H9 (cell line): ENCODE data around the gene LOXL1. TPM values are rescaled to one million over a fixed set of nuclear protein-coding genes. Genes with fewer than 3 reads are reported as not detected.

Source experiments
- DNase-seq: peaks from one replicate; pipeline ENCODE4 v3.0.0-alpha.2; 2017
- H2AFZ ChIP-seq: one replicate; pipeline ENCODE4 v1.6.1; 2013; ENCODE audit warnings: mild to moderate bottlenecking, low read length, control low read depth, moderate library complexity
- H2AK5ac ChIP-seq: 2 replicates; pipeline ENCODE4 v1.6.1; 2013; ENCODE audit warnings: low read length, control low read depth, mixed read lengths; ENCODE audit not compliant: insufficient read length
- H2BK120ac ChIP-seq: one replicate; pipeline ENCODE4 v1.6.1; 2013; ENCODE audit warnings: low read depth, mild to moderate bottlenecking, low read length, control low read depth, inconsistent platforms; ENCODE audit not compliant: poor library complexity, severe bottlenecking
- H2BK12ac ChIP-seq: 2 replicates; pipeline ENCODE4 v1.6.1; 2013; ENCODE audit warnings: low read length, control low read depth, mixed read lengths, low read depth; ENCODE audit not compliant: insufficient read length
- H2BK15ac ChIP-seq: 2 replicates; pipeline ENCODE4 v1.6.1; 2013; ENCODE audit warnings: low read depth, low read length, control low read depth
- H2BK20ac ChIP-seq: one replicate; pipeline ENCODE4 v1.6.1; 2013; ENCODE audit warnings: low read depth, mild to moderate bottlenecking, low read length, control low read depth, inconsistent platforms; ENCODE audit not compliant: poor library complexity, severe bottlenecking
- H2BK5ac ChIP-seq: 2 replicates; pipeline ENCODE4 v1.6.1; 2013; ENCODE audit warnings: low read length, control low read depth, mixed read lengths; ENCODE audit not compliant: insufficient read length
- H3K14ac ChIP-seq: 2 replicates; pipeline ENCODE4 v1.6.1; 2013; ENCODE audit warnings: low read length, control low read depth; ENCODE audit not compliant: insufficient read depth
- H3K18ac ChIP-seq: 2 replicates; pipeline ENCODE4 v1.6.1; 2013; ENCODE audit warnings: low read depth, mild to moderate bottlenecking, mixed read lengths, low read length, control low read depth; ENCODE audit not compliant: insufficient read length
- H3K23ac ChIP-seq: 2 replicates; pipeline ENCODE4 v1.6.1; 2013; ENCODE audit warnings: low read length, control low read depth, mixed read lengths, low read depth; ENCODE audit not compliant: insufficient read length
- H3K23me2 ChIP-seq: 2 replicates; pipeline ENCODE4 v1.6.1; 2013; ENCODE audit warnings: low read depth, mild to moderate bottlenecking, mixed read lengths, low read length, control low read depth; ENCODE audit not compliant: insufficient read length, poor library complexity, severe bottlenecking
- H3K27ac ChIP-seq: 2 replicates; pipeline ENCODE4 v1.5.1; 2013; ENCODE audit warnings: low read length, control low read depth, mixed read lengths, low read depth; ENCODE audit not compliant: insufficient read length
- H3K27me3 ChIP-seq: 2 replicates; pipeline ENCODE4 v1.6.1; 2013; ENCODE audit warnings: low read length, control low read depth, inconsistent platforms; ENCODE audit not compliant: insufficient read depth
- H3K4ac ChIP-seq: 2 replicates; pipeline ENCODE4 v1.6.1; 2013; ENCODE audit warnings: low read depth, mild to moderate bottlenecking, control low read depth, inconsistent platforms, low read length, moderate library complexity
- H3K4me1 ChIP-seq: 2 replicates; pipeline ENCODE4 v1.6.1; 2013; ENCODE audit warnings: low read length, control low read depth, inconsistent platforms; ENCODE audit not compliant: insufficient read depth
- H3K4me2 ChIP-seq: 2 replicates; pipeline ENCODE4 v1.6.1; 2013; ENCODE audit warnings: low read length, control low read depth, mixed read lengths; ENCODE audit not compliant: insufficient read length, insufficient read depth
- H3K56ac ChIP-seq: 2 replicates; pipeline ENCODE4 v1.6.1; 2013; ENCODE audit warnings: low read depth, mild to moderate bottlenecking, mixed read lengths, low read length, control low read depth; ENCODE audit not compliant: insufficient read length
- H3K79me1 ChIP-seq: 2 replicates; pipeline ENCODE4 v1.6.1; 2013; ENCODE audit warnings: low read depth, mild to moderate bottlenecking, moderate library complexity, low read length, control low read depth, inconsistent platforms; ENCODE audit not compliant: insufficient read depth, poor library complexity, severe bottlenecking
- H3K79me2 ChIP-seq: 2 replicates; pipeline ENCODE4 v1.6.1; 2013; ENCODE audit warnings: low read length, control low read depth, inconsistent platforms; ENCODE audit not compliant: insufficient read depth
- H3K9ac ChIP-seq: 2 replicates; pipeline ENCODE4 v1.6.1; 2013; ENCODE audit warnings: low read length, control low read depth, mixed read lengths; ENCODE audit not compliant: insufficient read length; ENCODE audit errors: extremely low read depth
- H3K9me3 ChIP-seq: one replicate; pipeline ENCODE4 v1.6.1; 2013; ENCODE audit warnings: low read depth, low read length, inconsistent platforms; ENCODE audit not compliant: control insufficient read depth
- H3T11ph ChIP-seq: one replicate; pipeline ENCODE4 v1.6.1; 2013; ENCODE audit warnings: mild to moderate bottlenecking, low read length, control low read depth, inconsistent platforms
- H4K20me1 ChIP-seq: one replicate; pipeline ENCODE4 v1.6.1; 2013; ENCODE audit not compliant: control insufficient read depth, insufficient read length, insufficient read depth
- H4K5ac ChIP-seq: 2 replicates; pipeline ENCODE4 v1.6.1; 2013; ENCODE audit warnings: low read depth, mild to moderate bottlenecking, mixed read lengths, low read length, control low read depth; ENCODE audit not compliant: insufficient read length
- H4K8ac ChIP-seq: replicated peaks from 2 replicates; pipeline ENCODE4 v1.6.1; 2013; ENCODE audit warnings: low read length, control low read depth, mixed read lengths, low read depth; ENCODE audit not compliant: insufficient read length
- H4K91ac ChIP-seq: 2 replicates; pipeline ENCODE4 v1.6.1; 2013; ENCODE audit warnings: low read depth, mild to moderate bottlenecking, moderate library complexity, mixed read lengths, low read length, control low read depth; ENCODE audit not compliant: insufficient read length
- H3K27ac Mint-ChIP-seq, 3 experiments: 2 replicates in 2 of 3; 3 replicates in 1 of 3; pipeline ENCODE4 v1.8.0; 2020 to 2021; ENCODE audit warnings: mixed read lengths in 3 of 3, mild to moderate bottlenecking in 1 of 3, moderate library complexity in 1 of 3
- H3K27me3 Mint-ChIP-seq: 2 replicates; pipeline ENCODE4 v1.8.0; 2021; ENCODE audit warnings: low read depth, mild to moderate bottlenecking, moderate library complexity, mixed read lengths
- H3K36me3 Mint-ChIP-seq, 3 experiments: 2 replicates in 2 of 3; 3 replicates in 1 of 3; pipeline ENCODE4 v1.8.0; 2020 to 2021; ENCODE audit warnings: low read depth in 3 of 3, mixed read lengths in 3 of 3; ENCODE audit not compliant: insufficient read depth in 1 of 3
- H3K4me1 Mint-ChIP-seq, 2 experiments: 2 replicates each; pipeline ENCODE4 v1.8.0; 2020; ENCODE audit warnings: mixed read lengths in 2 of 2
- H3K4me3 Mint-ChIP-seq, 2 experiments: 2 replicates in 1 of 2; 3 replicates in 1 of 2; pipeline ENCODE4 v1.8.0; 2020 to 2021; ENCODE audit warnings: mild to moderate bottlenecking in 2 of 2, mixed read lengths in 2 of 2, moderate library complexity in 1 of 2
- H3K9me3 Mint-ChIP-seq, 2 experiments: 2 replicates in 1 of 2; 3 replicates in 1 of 2; pipeline ENCODE4 v1.8.0; 2020; ENCODE audit warnings: mild to moderate bottlenecking in 2 of 2, mixed read lengths in 2 of 2, moderate library complexity in 1 of 2
- WGBS: extraction: QIAGEN DNeasy Blood & Tissue Kit; methylation state at CpG from one replicate; pipeline ENCODE4 v1.1.7; 2013; ENCODE audit warnings: missing lambda C conversion rate, low lambda C conversion rate, mixed read lengths; ENCODE audit not compliant: insufficient read length; ENCODE audit errors: extremely low coverage; 5-methylcytosine and 5-hydroxymethylcytosine counted together
- total RNA-seq: library from RNA; stranded (reverse); gene quantifications from 2 replicates; pipeline ENCODE4 v1.2.1, GENCODE V29; 2021
- TF ChIP-seq, protein P1 (sequence below): fragments of 200-600 bp; sonication (generic); conservative IDR thresholded peaks from 3 replicates; pipeline ENCODE4 v1.8.0; 2021; ENCODE audit warnings: antibody characterized with exemption, mild to moderate bottlenecking

LOXL1 gene
- total RNA-seq, 1 experiment from 2014 or later = 9.1 TPM

GRCh38 chr15:73928241-73928579 is 1.9 kb downstream of the LOXL1 start:
- Histone ChIP-seq H3K14ac (no peak overlapping the region), H4K20me1 (no peaks in the 10 kb centered on the region), H3K27ac (no peak overlapping the region), H2BK5ac (no peak overlapping the region), H2BK15ac (no peak overlapping the region), H3K4ac (no peak overlapping the region), H3K56ac (no peak overlapping the region), H3K79me2 (no peaks in the 10 kb centered on the region), H2BK20ac (no peak overlapping the region), H3K9me3 (no peaks in the 10 kb centered on the region), H3T11ph (no peak overlapping the region), H3K23ac (no peak overlapping the region), H2AK5ac (no peak overlapping the region), H3K79me1 (no peaks in the 10 kb centered on the region), H2BK12ac (no peak overlapping the region), H3K23me2 (peaks cover 13% of the 10 kb centered on the region), H4K91ac (no peak overlapping the region), H3K27me3 (no peaks in the 10 kb centered on the region), H2BK120ac (no peak overlapping the region), H3K9ac (no peak overlapping the region), H4K5ac (no peak overlapping the region), H2AFZ (no peak overlapping the region), H3K4me2 (peak overlapping the region; percentile 39), H3K18ac (no peak overlapping the region), H4K8ac (no peak overlapping the region), H3K4me1 (peaks cover 12% of the 10 kb centered on the region; the same call in 1 of the 2 replicates)
- H3K27ac Mint-ChIP-seq = peak overlapping the region in 1 of 3 experiments; percentile 17; a peak in 2 of 7 replicates
- no peak for DNase-seq
- peak overlapping the region; percentile 60 to 83 for H3K4me3 Mint-ChIP-seq
- no CpG with 5 or more reads among the region's 3 CpGs for WGBS
- peaks cover 40% of the 10 kb centered on the region in 2 experiments for H3K4me1 Mint-ChIP-seq
- TF ChIP-seq, protein P1, sequence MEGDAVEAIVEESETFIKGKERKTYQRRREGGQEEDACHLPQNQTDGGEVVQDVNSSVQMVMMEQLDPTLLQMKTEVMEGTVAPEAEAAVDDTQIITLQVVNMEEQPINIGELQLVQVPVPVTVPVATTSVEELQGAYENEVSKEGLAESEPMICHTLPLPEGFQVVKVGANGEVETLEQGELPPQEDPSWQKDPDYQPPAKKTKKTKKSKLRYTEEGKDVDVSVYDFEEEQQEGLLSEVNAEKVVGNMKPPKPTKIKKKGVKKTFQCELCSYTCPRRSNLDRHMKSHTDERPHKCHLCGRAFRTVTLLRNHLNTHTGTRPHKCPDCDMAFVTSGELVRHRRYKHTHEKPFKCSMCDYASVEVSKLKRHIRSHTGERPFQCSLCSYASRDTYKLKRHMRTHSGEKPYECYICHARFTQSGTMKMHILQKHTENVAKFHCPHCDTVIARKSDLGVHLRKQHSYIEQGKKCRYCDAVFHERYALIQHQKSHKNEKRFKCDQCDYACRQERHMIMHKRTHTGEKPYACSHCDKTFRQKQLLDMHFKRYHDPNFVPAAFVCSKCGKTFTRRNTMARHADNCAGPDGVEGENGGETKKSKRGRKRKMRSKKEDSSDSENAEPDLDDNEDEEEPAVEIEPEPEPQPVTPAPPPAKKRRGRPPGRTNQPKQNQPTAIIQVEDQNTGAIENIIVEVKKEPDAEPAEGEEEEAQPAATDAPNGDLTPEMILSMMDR = no peak
- no peaks in the 10 kb centered on the region for H3K36me3 Mint-ChIP-seq
- peaks cover 14% of the 10 kb centered on the region for H3K27me3 Mint-ChIP-seq
- no peaks in the 10 kb centered on the region for H3K9me3 Mint-ChIP-seq
